Mucosa of rectum (tissue), 2 donors: ENCODE data around the gene COX11.

ENCODE experiments used
- H3K27ac ChIP-seq, 2 donors: one replicate each; pipeline ENCODE4 v1.7.0; 2013; ENCODE audit warnings: inconsistent platforms in 2 of 2, low read depth in 2 of 2, low read length in 2 of 2
- H3K27me3 ChIP-seq, 2 donors: one replicate each; pipeline ENCODE4 v1.7.0; 2013; ENCODE audit warnings: low read length in 2 of 2; ENCODE audit not compliant: control insufficient read depth in 2 of 2, insufficient read depth in 2 of 2
- H3K36me3 ChIP-seq, 2 donors: one replicate each; pipeline ENCODE4 v1.7.0; 2013; ENCODE audit warnings: low read length in 2 of 2; ENCODE audit not compliant: control insufficient read depth in 2 of 2, insufficient read depth in 2 of 2
- H3K4me1 ChIP-seq, 2 donors: one replicate each; pipeline ENCODE4 v1.7.0; 2013; ENCODE audit warnings: low read length in 2 of 2, mild to moderate bottlenecking in 1 of 2; ENCODE audit not compliant: control insufficient read depth in 2 of 2, insufficient read depth in 2 of 2
- H3K4me3 ChIP-seq, 2 donors: one replicate each; pipeline ENCODE4 v1.7.0; 2013; ENCODE audit warnings: low read length in 2 of 2
- H3K9ac ChIP-seq, 2 donors: one replicate each; pipeline ENCODE4 v1.7.0; 2013; ENCODE audit warnings: low read length in 2 of 2, low read depth in 1 of 2, mild to moderate bottlenecking in 1 of 2
- H3K9me3 ChIP-seq, 2 donors: one replicate each; pipeline ENCODE4 v1.7.0; 2013; ENCODE audit warnings: low read length in 2 of 2; ENCODE audit not compliant: control insufficient read depth in 2 of 2
- donor health status: healthy.
- donor health status: Normal muscosa, but diverticular disease.

COX11 gene

GRCh38 chr17:54982399-54982798 is 13.9 kb upstream of the COX11 start:
- Histone ChIP-seq H3K27ac (no peak overlapping the region), H3K9ac (no peak overlapping the region)

DNA sequence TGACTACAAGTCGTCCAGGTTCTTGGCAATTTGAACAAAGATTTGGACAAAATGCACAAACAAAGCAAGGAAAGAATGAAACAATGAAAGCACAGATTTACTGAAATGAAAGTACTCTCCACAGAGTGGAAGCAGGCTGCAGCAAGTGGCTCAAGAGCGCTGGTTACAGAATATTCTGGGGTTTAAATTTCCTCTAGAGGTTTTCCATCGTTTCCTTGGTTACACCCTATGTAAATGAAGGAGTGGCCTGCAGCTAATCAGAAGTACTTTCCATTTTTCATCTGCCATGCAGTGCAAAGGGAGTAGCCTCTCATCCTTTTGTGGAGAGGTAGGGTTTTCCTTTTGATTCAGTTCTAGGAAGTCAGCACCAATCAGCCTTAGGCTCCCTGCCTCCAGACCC is 11.9 kb upstream of the COX11 start:
- Histone ChIP-seq H3K4me3 (no peak overlapping the region), H3K4me1 (no peaks in the 10 kb centered on the region), H3K36me3 (no peaks in the 10 kb centered on the region), H3K9me3 (no peaks in the 10 kb centered on the region), H3K9ac (no peak overlapping the region), H3K27ac (no peak overlapping the region), H3K27me3 (no peaks in the 10 kb centered on the region)

More at GRCh38 chr17:54982399-54982798, 13.9 kb upstream of the COX11 start:
- H3K4me3 ChIP-seq: no peak overlapping the region
- no peaks in the 10 kb centered on the region for H3K36me3 ChIP-seq
- no peaks in the 10 kb centered on the region for H3K27me3 ChIP-seq
- no peaks in the 10 kb centered on the region for H3K9me3 ChIP-seq
- no peaks in the 10 kb centered on the region for H3K4me1 ChIP-seq

DNA sequence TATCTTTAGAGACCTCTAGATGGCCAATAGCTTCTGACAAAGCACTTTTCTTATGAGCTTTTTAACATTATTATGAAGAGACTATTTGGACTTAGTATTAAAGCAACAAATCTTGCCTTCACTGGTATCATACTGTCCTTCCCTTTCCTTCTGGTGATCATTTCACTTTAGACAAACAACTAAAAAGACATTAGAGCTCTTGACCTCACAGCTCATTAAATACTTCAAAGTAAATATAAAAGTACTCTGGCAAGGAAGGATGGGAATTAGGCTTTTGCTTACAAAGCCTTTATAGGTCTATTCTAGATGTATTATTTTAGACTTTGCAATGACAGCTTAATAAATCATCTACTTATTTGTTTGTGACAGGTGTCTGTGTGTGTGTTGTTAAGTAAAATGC is 11.2 kb upstream of the COX11 start:
- H3K9ac ChIP-seq: no peak overlapping the region
- no peaks in the 10 kb centered on the region for H3K4me1 ChIP-seq
- no peak overlapping the region for H3K4me3 ChIP-seq
- H3K27me3 ChIP-seq: no peaks in the 10 kb centered on the region
- H3K27ac ChIP-seq: no peak overlapping the region
- no peaks in the 10 kb centered on the region for H3K9me3 ChIP-seq
- H3K36me3 ChIP-seq: no peaks in the 10 kb centered on the region

- Histone ChIP-seq H3K36me3 (no peaks in the 10 kb centered on the region), H3K4me1 (no peaks in the 10 kb centered on the region), H3K9ac (no peak overlapping the region), H3K27me3 (no peaks in the 10 kb centered on the region), H3K27ac (no peak overlapping the region), H3K4me3 (no peak overlapping the region), H3K9me3 (no peaks in the 10 kb centered on the region)
Measured at GRCh38 chr17:54977744-54978143, 9.3 kb upstream of the COX11 start.

GRCh38 chr17:54976316-54976715 is 7.9 kb upstream of the COX11 start:
- H3K27ac ChIP-seq: no peak overlapping the region
- H3K27me3 ChIP-seq: no peaks in the 10 kb centered on the region
- no peak overlapping the region for H3K4me3 ChIP-seq
- H3K9ac ChIP-seq: no peak overlapping the region
- H3K4me1 ChIP-seq: no peaks in the 10 kb centered on the region
- no peaks in the 10 kb centered on the region for H3K9me3 ChIP-seq
- H3K36me3 ChIP-seq: no peaks in the 10 kb centered on the region

DNA sequence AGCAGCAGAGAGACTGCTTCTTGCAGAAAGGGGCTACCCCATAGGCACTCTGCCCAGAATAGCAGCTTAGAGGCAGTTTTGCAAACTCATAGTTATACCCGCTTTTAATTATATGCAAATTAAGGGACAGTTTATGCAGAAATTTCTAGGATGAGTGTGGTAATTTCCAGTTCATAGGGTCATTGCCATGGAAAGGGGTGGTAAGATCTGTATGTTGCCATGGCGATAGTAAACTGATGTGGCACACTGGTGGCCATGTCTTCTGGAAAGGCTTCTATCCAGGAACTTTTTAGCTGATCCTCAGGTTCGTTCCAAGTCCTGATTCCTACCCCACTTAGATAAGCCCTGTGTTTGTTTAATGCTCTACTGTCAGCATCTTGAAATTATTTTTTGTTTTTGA is 6.3 kb upstream of the COX11 start:
- Histone ChIP-seq H3K36me3 (no peaks in the 10 kb centered on the region), H3K4me3 (no peak overlapping the region), H3K9ac (no peak overlapping the region), H3K4me1 (peaks cover 0 to under 1% of the 10 kb centered on the region in 2 donors), H3K9me3 (no peaks in the 10 kb centered on the region), H3K27me3 (no peaks in the 10 kb centered on the region), H3K27ac (no peak overlapping the region)

GRCh38 chr17:54972406-54973138 is 4.1 kb upstream of the COX11 start:
- Histone ChIP-seq H3K9me3 (no peaks in the 10 kb centered on the region), H3K36me3 (no peaks in the 10 kb centered on the region), H3K9ac (no peak overlapping the region), H3K4me3 (no peak overlapping the region), H3K4me1 (peaks cover 8 to 10% of the 10 kb centered on the region in 2 donors), H3K27ac (no peak overlapping the region), H3K27me3 (no peaks in the 10 kb centered on the region)

DNA sequence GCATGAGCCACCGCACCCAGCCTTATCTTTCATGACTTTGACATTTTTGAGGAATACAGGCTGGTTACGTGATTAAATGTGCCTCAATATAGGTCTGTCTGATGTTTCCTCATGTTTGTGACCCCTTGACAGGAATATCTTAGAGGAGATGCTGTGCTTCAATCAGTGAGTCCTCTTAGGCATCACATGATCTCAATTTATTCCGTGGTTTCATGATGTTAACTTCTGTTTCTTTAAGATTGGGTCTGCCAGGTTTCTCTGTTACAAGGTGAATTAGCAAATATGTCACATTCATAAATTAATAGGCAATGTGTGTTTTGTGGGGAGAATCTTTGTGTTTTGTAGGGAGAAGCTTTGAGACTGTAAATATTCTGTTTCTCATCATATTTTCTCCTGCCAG is 3.4 kb upstream of the COX11 start:
- Histone ChIP-seq H3K27me3 (no peaks in the 10 kb centered on the region), H3K9ac (no peak overlapping the region), H3K9me3 (no peaks in the 10 kb centered on the region), H3K27ac (no peak overlapping the region), H3K36me3 (no peaks in the 10 kb centered on the region), H3K4me3 (no peak overlapping the region), H3K4me1 (peaks cover 8 to 14% of the 10 kb centered on the region in 2 donors)

DNA sequence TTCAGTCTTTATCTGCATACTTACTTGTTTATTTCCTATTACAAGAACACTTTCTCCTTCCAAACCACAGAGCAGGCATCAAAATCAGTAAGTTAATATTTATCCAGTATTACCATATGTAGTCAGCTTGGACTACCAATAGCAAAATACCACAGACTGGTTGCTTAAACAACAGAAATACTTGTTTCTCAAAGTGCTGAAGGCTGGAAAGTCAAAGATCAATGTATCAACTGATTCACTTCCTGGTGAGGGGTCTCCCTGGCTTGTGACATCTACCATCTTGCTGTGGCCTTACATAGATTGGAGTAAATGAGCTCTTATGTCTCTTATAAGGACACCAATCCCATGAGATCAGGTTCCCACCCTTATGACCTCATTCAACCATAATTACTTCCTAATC is 2.7 kb upstream of the COX11 start:
- H3K27ac ChIP-seq: no peak overlapping the region
- no peak overlapping the region for H3K9ac ChIP-seq
- no peaks in the 10 kb centered on the region for H3K9me3 ChIP-seq
- H3K4me1 ChIP-seq: peaks cover 8 to 15% of the 10 kb centered on the region in 2 donors
- no peak overlapping the region for H3K4me3 ChIP-seq
- H3K27me3 ChIP-seq: no peaks in the 10 kb centered on the region
- H3K36me3 ChIP-seq: no peaks in the 10 kb centered on the region

DNA sequence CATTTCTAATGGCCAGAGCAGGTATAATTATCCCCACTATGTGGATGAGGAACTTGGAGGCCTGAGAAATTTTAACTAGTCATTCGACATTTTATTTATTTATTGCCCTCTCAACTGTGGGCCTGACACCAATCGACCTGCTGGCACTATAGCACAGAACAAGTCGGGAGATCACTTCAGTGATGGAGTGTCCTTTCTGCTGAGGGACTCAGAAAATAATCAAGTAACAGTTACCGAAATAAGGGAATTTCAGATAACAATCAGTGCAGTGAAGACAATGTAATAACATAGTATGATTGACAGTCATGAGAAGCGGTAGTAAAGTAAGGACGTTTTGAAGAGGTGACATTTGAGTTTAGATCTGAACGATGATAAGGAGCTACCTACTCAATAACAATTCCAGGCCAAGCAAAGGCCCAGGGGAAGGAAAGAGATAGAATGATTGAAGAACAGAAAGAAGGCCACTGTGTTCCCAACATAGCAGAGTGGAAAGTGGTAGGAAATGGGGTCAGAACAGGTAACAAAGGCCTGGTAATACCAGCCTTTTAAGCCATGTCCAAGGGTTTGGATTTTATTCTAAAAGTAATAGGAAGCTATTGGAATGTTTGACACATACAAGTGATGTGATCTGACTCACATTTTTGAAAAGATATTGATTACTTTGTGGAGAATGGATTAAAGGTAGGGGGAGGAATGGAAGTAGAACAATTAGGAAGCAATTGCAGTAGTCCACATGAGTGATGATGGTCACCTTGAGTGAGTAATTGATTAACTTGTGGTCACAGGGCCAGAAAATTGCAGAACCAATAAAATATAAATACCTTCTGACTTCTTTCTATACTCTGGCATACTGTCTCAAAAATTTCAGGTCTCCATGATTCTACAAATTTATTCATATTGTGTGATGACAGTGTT is 1.5 kb upstream of the COX11 start:
- Histone ChIP-seq H3K4me3 (peak overlapping the region; percentile 96), H3K9me3 (no peaks in the 10 kb centered on the region), H3K4me1 (peaks cover 8 to 15% of the 10 kb centered on the region in 2 donors), H3K9ac (peak overlapping the region in 1 of 2 donors; percentile 92), H3K36me3 (no peaks in the 10 kb centered on the region), H3K27ac (no peak overlapping the region), H3K27me3 (no peaks in the 10 kb centered on the region)
